ENCODE results near the gene SMPDL3A. TPM values are rescaled to one million over a fixed set of nuclear protein-coding genes. Genes with fewer than 3 reads are reported as not detected.

The SMPDL3A gene
- total RNA-seq, 1 donor from 2014 or later: 6.8 TPM

- no peak for DNase-seq (ENCODE audit: low read depth)
- Histone ChIP-seq H3K4me3 (ENCODE audit: low read depth, low read length) (no peak overlapping the region), H3K36me3 (ENCODE audit: control insufficient read depth, insufficient read depth, low read length) (no peaks in the 10 kb centered on the region), H3K27me3 (ENCODE audit: control insufficient read depth, insufficient read depth, low read length) (no peaks in the 10 kb centered on the region)
- TF ChIP-seq CTCF (IDR thresholded peaks at IDR 0.05; ENCODE audit: insufficient read depth, low read length, poor library complexity, severe bottlenecking): peak; percentile 28
Measured at GRCh38 chr6:122770835-122771601, 18.0 kb upstream of the SMPDL3A start.

GRCh38 chr6:122772724-122773415, 16.2 kb upstream of the SMPDL3A start:
- TF ChIP-seq CTCF (IDR thresholded peaks at IDR 0.05; ENCODE audit: insufficient read depth, low read length, poor library complexity, severe bottlenecking): no peak

GRCh38 chr6:122775975-122776374, 13.1 kb upstream of the SMPDL3A start:
- Histone ChIP-seq H3K36me3 (ENCODE audit: control insufficient read depth, insufficient read depth, low read length) (no peaks in the 10 kb centered on the region), H3K27me3 (ENCODE audit: control insufficient read depth, insufficient read depth, low read length) (no peaks in the 10 kb centered on the region), H3K4me3 (ENCODE audit: low read depth, low read length) (no peak overlapping the region)
- no peak for DNase-seq (ENCODE audit: low read depth)
- TF ChIP-seq CTCF (IDR thresholded peaks at IDR 0.05; ENCODE audit: insufficient read depth, low read length, poor library complexity, severe bottlenecking): no peak

More at GRCh38 chr6:122772724-122773415, 16.2 kb upstream of the SMPDL3A start:
- DNase-seq (ENCODE audit: low read depth): no peak
- H3K27me3 ChIP-seq (ENCODE audit: control insufficient read depth, insufficient read depth, low read length): no peaks in the 10 kb centered on the region
- no peaks in the 10 kb centered on the region for H3K36me3 ChIP-seq (ENCODE audit: control insufficient read depth, insufficient read depth, low read length)
- H3K4me3 ChIP-seq (ENCODE audit: low read depth, low read length): no peak overlapping the region

GRCh38 chr6:122778302-122778701, 10.8 kb upstream of the SMPDL3A start:
- no peak for TF ChIP-seq CTCF (IDR thresholded peaks at IDR 0.05; ENCODE audit: insufficient read depth, low read length, poor library complexity, severe bottlenecking)
- no peaks in the 10 kb centered on the region for H3K27me3 ChIP-seq (ENCODE audit: control insufficient read depth, insufficient read depth, low read length)
- no peak for DNase-seq (ENCODE audit: low read depth)
- H3K4me3 ChIP-seq (ENCODE audit: low read depth, low read length): no peak overlapping the region
- H3K36me3 ChIP-seq (ENCODE audit: control insufficient read depth, insufficient read depth, low read length): no peaks in the 10 kb centered on the region

- Histone ChIP-seq H3K4me3 (ENCODE audit: low read depth, low read length) (no peak overlapping the region), H3K27me3 (ENCODE audit: control insufficient read depth, insufficient read depth, low read length) (no peaks in the 10 kb centered on the region), H3K36me3 (ENCODE audit: control insufficient read depth, insufficient read depth, low read length) (no peaks in the 10 kb centered on the region)
- DNase-seq (ENCODE audit: low read depth): no peak
- no peak for TF ChIP-seq CTCF (IDR thresholded peaks at IDR 0.05; ENCODE audit: insufficient read depth, low read length, poor library complexity, severe bottlenecking)
Measured at GRCh38 chr6:122778985-122779661, 9.9 kb upstream of the SMPDL3A start.
